Stimulated activated CD8-positive, alpha-beta memory T cell treated with anti-CD3 and anti-CD28 coated beads, Interleukin-12 subunit alpha, Interleukin-12 subunit beta, amount 100 ng/mL, for 24 hours (primary cell): Measurements from ENCODE around the gene GXYLT1.
A peak's percentile ranks its signal among the peaks of the same experiment; 100 is the strongest.
"Not testable (repeated sequence)": the region's sequence is repeated elsewhere in the genome, so short reads cannot be mapped to it uniquely, and the experiment has no call there.

Experiments used
- DNase-seq: peaks from one replicate; pipeline ENCODE4 v3.0.0-alpha.2; 2020; ENCODE audit errors: extremely low read depth

GXYLT1 gene, protein sequence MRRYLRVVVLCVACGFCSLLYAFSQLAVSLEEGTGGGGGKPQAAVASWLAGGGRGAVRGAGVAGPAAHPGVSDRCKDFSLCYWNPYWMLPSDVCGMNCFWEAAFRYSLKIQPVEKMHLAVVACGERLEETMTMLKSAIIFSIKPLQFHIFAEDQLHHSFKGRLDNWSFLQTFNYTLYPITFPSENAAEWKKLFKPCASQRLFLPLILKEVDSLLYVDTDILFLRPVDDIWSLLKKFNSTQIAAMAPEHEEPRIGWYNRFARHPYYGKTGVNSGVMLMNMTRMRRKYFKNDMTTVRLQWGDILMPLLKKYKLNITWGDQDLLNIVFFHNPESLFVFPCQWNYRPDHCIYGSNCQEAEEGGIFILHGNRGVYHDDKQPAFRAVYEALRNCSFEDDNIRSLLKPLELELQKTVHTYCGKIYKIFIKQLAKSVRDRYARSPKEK

GRCh38 chr12:42144408-42145196, at the start of gene GXYLT1:
GXYLT1 (minus strand) TSS chr12:42144874; CDS start chr12:42144646, 228 bp downstream.
- DNase-seq = peak; percentile 70

- no peak for DNase-seq
Observed at GRCh38 chr12:42192686-42193085, 48.0 kb upstream of the GXYLT1 start.

- no peak for DNase-seq
Observed at GRCh38 chr12:42192258-42192657, 47.6 kb upstream of the GXYLT1 start.

- no peak for DNase-seq
Observed at GRCh38 chr12:42190376-42190775, 45.7 kb upstream of the GXYLT1 start.

- DNase-seq = not testable (repeated sequence)
Observed at GRCh38 chr12:42188275-42188674, 43.6 kb upstream of the GXYLT1 start.

DNA sequence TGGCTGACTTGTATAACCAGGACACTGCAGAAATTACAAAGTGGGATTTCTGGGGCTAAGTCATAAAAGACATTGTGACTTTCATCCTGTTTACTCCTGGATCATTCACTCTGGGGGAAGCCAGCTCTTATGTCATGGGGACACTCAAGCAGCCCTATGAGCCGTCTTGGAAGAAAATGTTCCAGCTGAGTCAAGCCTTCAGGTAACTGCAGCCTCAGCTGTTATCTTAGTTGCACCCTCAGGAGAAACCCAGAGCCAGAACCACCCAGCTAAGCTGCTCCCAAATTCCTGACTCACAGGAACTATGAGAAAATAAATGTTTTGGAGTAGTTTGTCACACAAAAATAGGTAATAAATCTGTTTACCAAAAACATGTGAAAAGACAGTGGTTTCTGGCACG, 43.1 kb upstream of the GXYLT1 start:
- DNase-seq = no peak

GRCh38 chr12:42186793-42187192, 42.1 kb upstream of the GXYLT1 start:
- no peak for DNase-seq

DNA sequence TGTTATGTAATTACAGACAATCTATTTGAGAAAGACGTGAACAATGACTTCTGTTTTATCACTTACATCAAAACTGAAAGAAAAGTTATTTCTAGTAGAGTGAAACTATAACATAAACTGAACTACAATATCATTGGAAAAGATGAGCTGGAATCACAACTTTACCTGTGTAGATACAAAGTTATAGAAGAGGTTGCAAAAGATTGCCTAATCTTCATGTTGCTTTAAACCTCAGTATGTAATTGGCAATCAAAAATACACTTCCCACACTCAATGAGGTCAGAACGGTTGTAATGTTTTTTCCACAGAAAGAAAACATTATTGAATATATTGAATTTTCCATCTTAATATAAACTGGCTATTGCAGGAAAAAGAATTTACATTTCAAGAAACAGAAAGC, 37.7 kb upstream of the GXYLT1 start:
- DNase-seq = no peak

DNA sequence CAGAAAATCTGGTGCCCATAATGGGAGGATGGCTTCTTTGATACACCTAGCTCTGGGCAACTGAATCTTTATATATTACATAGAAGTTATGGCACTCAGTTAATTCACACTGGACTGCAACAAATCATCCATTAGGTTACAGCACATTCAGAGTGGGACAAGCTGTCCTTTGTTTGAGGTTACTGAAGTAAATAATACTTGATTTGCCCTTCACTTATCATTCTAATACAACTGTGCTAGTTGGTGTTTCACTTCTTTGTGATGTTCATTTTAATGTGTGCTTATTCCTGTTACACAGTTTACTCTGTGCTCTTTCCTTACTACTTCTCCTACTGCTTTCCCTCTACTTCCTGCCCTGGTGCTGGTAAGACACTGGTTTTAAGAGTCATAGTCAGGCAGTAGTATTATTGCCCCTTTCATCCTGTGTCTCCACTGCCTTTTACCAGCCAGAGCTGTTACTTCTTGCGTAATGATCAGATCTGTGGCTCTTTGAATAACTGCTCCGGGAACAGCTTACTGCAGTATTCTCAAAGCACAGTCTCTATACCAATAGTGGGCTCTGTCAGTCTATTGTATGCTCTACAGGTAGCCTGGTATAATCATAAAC, 36.4 kb upstream of the GXYLT1 start:
- DNase-seq = no peak

GRCh38 chr12:42178101-42178500, 33.4 kb upstream of the GXYLT1 start:
- no peak for DNase-seq

GRCh38 chr12:42174978-42175377, 30.3 kb upstream of the GXYLT1 start:
- DNase-seq = no peak

GRCh38 chr12:42173961-42174521, 29.4 kb upstream of the GXYLT1 start:
- no peak for DNase-seq

DNA sequence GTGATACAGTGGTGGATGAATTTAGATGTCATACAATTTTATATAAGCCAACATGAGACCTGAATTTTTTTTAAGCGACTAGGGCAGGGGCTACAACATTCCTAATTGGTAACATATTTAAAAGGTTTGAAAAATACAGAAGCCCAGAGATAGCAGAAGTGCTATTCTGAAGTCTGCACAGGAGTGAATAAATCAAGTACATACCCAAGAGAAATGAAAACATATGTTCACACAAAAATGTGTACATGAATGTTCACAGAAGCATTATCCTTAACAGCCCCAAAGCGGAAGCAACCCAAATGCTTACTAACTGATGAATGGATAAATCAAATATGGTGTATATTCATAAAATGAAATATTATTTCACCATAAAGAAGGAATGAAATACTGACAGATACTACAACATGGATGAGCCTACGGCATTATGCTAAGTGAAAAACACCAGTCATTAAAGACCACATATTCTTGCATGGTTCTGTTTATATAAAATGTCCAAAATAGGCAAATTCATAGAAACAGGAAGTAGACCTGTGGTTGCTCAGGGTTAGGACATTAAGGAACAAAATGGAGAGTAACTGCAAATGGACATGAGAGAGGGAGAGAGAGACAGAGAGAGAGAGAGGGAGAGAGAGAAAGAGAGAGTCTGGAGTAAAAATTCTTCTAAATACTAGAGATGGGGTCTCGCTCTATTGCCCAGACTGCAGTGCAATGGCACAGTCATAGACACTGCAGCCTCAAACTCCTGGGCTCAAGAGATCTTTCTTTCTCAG, 28.0 kb upstream of the GXYLT1 start:
- no peak for DNase-seq

DNA sequence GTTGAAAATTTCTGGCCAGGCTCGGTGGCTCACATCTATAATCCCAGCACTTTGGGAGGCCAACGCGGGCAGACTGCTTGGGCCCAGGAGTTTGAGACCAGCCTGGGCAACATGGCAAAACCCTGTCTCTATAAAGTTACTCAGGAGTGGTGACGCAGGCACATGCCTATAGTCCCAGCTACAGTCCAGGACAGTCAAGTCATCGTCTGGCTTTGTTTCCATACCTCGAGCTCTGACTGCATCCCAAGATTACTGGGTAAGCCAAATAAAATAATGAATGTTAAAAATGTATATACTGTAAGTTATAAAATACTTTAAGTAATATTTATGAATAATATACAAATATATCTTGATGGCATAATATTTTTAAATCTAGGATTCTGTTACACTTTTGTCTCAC, 23.0 kb upstream of the GXYLT1 start:
- DNase-seq = no peak

- DNase-seq = no peak
Observed at GRCh38 chr12:42166501-42166900, 21.8 kb upstream of the GXYLT1 start.

DNA sequence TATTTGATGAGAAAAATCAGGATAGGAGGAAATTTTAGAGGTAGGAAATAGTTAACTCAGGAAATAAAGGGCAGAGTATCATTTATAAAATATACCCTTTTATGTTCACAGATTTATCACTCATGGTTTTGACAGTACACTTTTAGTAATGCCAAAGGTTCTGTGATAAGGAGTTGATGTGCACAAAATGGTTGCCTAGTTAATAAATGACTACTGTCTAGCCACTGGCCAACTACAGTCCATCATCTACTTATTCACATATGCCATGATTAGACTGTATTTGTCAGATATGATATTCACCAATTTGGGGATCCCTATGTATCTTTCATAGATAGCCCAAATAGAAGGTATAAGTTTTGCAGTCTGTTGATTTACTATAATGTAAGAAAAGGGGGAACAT, 19.2 kb upstream of the GXYLT1 start:
- DNase-seq = no peak

- DNase-seq = no peak
Observed at GRCh38 chr12:42162965-42163364, 18.3 kb upstream of the GXYLT1 start.

DNA sequence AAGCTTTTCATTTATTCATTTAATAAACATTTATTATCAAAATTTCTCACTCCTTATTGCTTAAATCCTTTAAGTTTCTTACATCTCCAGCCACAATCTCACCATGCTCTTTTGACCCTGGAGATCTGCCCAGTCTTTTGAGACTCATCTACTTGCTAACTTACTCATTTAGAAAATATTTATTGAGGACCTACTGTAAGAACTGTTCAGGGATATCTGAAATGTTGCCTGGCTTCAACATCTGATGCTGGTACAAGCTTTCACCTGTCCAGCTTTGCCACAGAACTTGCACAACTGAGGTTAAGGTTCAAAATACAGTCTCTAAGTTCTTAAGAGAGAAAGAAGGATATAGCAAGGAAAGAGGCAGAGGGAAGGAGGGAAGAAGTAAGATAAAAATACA, 17.5 kb upstream of the GXYLT1 start:
- no peak for DNase-seq

DNA sequence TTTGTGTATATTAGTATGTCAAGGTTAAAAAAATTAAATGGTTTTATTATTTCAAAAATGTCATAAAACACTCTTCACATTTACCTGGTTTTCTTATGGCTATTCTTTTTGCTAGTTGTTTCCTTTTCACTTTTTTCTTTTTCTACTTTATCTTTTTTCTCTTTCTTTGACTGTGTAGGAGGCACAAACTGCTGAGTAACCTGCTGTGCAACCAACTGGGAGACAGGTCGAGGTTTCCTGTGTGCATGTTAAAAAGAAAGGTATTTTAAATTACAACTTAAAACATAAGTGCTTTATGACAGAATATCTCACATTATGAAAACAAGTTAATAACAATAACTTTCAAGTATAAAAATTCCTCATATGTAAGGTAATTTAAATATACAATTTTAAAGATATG, 16.9 kb upstream of the GXYLT1 start:
- DNase-seq = no peak

DNA sequence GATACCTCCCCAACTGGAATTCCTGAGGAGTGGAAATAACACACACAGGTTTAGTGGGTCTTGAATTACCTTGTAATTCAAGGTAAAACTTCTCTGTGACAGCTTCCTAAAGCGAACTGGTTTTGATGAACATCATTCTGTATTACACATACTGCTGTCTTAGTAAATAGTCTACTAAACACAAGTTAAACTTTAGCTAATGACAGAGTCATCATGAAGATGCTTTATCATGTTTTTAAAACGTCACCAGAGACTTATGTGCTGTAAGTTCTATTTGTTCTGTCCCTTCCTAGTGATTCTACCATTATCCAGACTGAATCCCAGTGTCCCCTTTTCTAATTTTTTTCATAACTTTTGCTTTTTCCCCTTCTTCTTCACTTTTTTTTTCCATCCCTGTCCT, 11.6 kb upstream of the GXYLT1 start:
- no peak for DNase-seq

GRCh38 chr12:42145552-42146215, 1.0 kb upstream of the GXYLT1 start:
- DNase-seq = no peak
